Kidney epithelial cell (primary cell): Measurements from ENCODE around the gene OR52B6. TPM values are rescaled to one million over a fixed set of nuclear protein-coding genes. Genes with fewer than 3 reads are reported as not detected.
"Not testable (repeated sequence)": the region's sequence is repeated elsewhere in the genome, so short reads cannot be mapped to it uniquely, and the experiment has no call there.

ENCODE experiments used
- DNase-seq: peaks from one replicate; pipeline ENCODE4 v3.0.0-alpha.2; 2010; ENCODE audit warnings: low read depth
- H3K27me3 ChIP-seq: 2 replicates; pipeline ENCODE4 v1.6.0; 2011; ENCODE audit warnings: low read length; ENCODE audit not compliant: control insufficient read depth, insufficient read depth
- H3K36me3 ChIP-seq: 2 replicates; pipeline ENCODE4 v1.5.1; 2011; ENCODE audit warnings: low read length; ENCODE audit not compliant: control insufficient read depth, insufficient read depth
- H3K4me3 ChIP-seq: 2 replicates; pipeline ENCODE4 v1.5.1; 2011; ENCODE audit warnings: low read depth, mild to moderate bottlenecking, control low read depth, low read length
- CTCF ChIP-seq: IDR thresholded peaks from 2 replicates; pipeline ENCODE4 v1.5.1; 2011; ENCODE audit warnings: mild to moderate bottlenecking, moderate library complexity, low read length, control low read depth, inconsistent platforms; ENCODE audit not compliant: insufficient read depth, poor library complexity, severe bottlenecking
- total RNA-seq: library from RNA; depleted of rRNA; stranded (reverse); fragments of >200 nt; gene quantifications from 2 replicates; pipeline ENCODE4 v1.2.3, GENCODE V29; 2015

OR52B6 gene
- total RNA-seq, 1 donor from 2014 or later, result not detected

- no peak for DNase-seq
- no peak for TF ChIP-seq CTCF
- Histone ChIP-seq H3K4me3 (peak within 1 kb of the TSS; percentile 49), H3K27me3 (no peaks in the 10 kb centered on the region), H3K36me3 (no peaks in the 10 kb centered on the region)
Observed at GRCh38 chr11:5596607-5597201, 16.0 kb downstream of the OR52B6 start, which contains the start of gene TRIM6. TRIM6 (plus strand) TSS chr11:5596637; CDS start chr11:5596898, 261 bp downstream.

GRCh38 chr11:5597953-5598352 lies 17.3 kb downstream of the OR52B6 start:
- H3K36me3 ChIP-seq, result no peaks in the 10 kb centered on the region
- H3K27me3 ChIP-seq, result no peaks in the 10 kb centered on the region
- no peak overlapping the region for H3K4me3 ChIP-seq
- DNase-seq, result no peak
- no peak for TF ChIP-seq CTCF

- TF ChIP-seq CTCF, result peak; percentile 93
- no peak overlapping the region for H3K4me3 ChIP-seq
- peak; percentile 52 for DNase-seq
- H3K36me3 ChIP-seq, result no peaks in the 10 kb centered on the region
- H3K27me3 ChIP-seq, result no peaks in the 10 kb centered on the region
Observed at GRCh38 chr11:5600374-5600851, 19.7 kb downstream of the OR52B6 start.

- H3K36me3 ChIP-seq, DNase-seq, H3K4me3 ChIP-seq, H3K27me3 ChIP-seq: not testable (repeated sequence)
Observed at GRCh38 chr11:5602791-5603190, 22.1 kb downstream of the OR52B6 start.

- no peak for DNase-seq
- no peaks in the 10 kb centered on the region for H3K36me3 ChIP-seq
- no peak overlapping the region for H3K4me3 ChIP-seq
- no peaks in the 10 kb centered on the region for H3K27me3 ChIP-seq
- TF ChIP-seq CTCF, result no peak
Observed at GRCh38 chr11:5603326-5603725, 22.6 kb downstream of the OR52B6 start.

- no peak for TF ChIP-seq CTCF
- H3K4me3 ChIP-seq, result no peak overlapping the region
- no peak for DNase-seq
- no peaks in the 10 kb centered on the region for H3K27me3 ChIP-seq
- H3K36me3 ChIP-seq, result no peaks in the 10 kb centered on the region
Observed at GRCh38 chr11:5604896-5605295, 24.2 kb downstream of the OR52B6 start.
